SU-DHL-6 (cell line): ENCODE measurements around the gene DRC7.

ENCODE experiments used
- H2AFZ ChIP-seq: fragments of 200-600 bp; sonication (generic); 2 replicates; pipeline ENCODE4 v1.6.1; 2014; ENCODE audit warnings: low read depth, mild to moderate bottlenecking, moderate library complexity, mixed read lengths, antibody characterized with exemption, low read length; ENCODE audit not compliant: severe bottlenecking
- H3F3A ChIP-seq: fragments of 200-600 bp; shearing (Covaris generic); 2 replicates; pipeline ENCODE4 v1.6.0; 2016; ENCODE audit warnings: antibody characterized with exemption, mild to moderate bottlenecking; ENCODE audit not compliant: insufficient read depth
- H3K27ac ChIP-seq: fragments of 200-600 bp; sonication (generic); 2 replicates; pipeline ENCODE4 v1.5.1; 2016; ENCODE audit warnings: low read depth, mild to moderate bottlenecking, low read length, moderate library complexity, mixed read lengths
- H3K27me3 ChIP-seq: fragments of 200-600 bp; sonication (generic), shearing (Covaris generic); 2 replicates; pipeline ENCODE4 v1.6.0; 2014; ENCODE audit warnings: mild to moderate bottlenecking, low read length
- H3K36me3 ChIP-seq: fragments of 200-600 bp; sonication (generic); 2 replicates; pipeline ENCODE4 v1.6.1; 2014; ENCODE audit warnings: mild to moderate bottlenecking, low read length, mixed read lengths
- H3K4me2 ChIP-seq: fragments of 300-600, 200-600 bp; shearing (Covaris generic), sonication (generic); 2 replicates; pipeline ENCODE4 v1.6.0; 2014; ENCODE audit warnings: low read length, low read depth, mild to moderate bottlenecking; ENCODE audit not compliant: poor library complexity, severe bottlenecking
- H3K4me3 ChIP-seq: fragments of 200-600 bp; sonication (generic); 2 replicates; pipeline ENCODE4 v1.5.1; 2014; ENCODE audit warnings: antibody characterized with exemption, low read length, mild to moderate bottlenecking, mixed read lengths; ENCODE audit not compliant: insufficient read depth, poor library complexity, severe bottlenecking
- H3K79me2 ChIP-seq: fragments of 200-600 bp; sonication (generic); 2 replicates; pipeline ENCODE4 v1.6.1; 2014; ENCODE audit warnings: mild to moderate bottlenecking, low read length, moderate library complexity; ENCODE audit not compliant: insufficient read depth
- H3K9ac ChIP-seq: fragments of 200-600 bp; sonication (generic); 2 replicates; pipeline ENCODE4 v1.7.0; 2014; ENCODE audit warnings: mild to moderate bottlenecking, low read length
- H3K9me2 ChIP-seq: fragments of 200-600 bp; sonication (generic); replicated peaks from 2 replicates; pipeline ENCODE4 v1.6.1; 2014; ENCODE audit warnings: low read length; ENCODE audit not compliant: insufficient read depth
- H3K9me3 ChIP-seq: fragments of 200-600 bp; sonication (generic); 2 replicates; pipeline ENCODE4 v1.6.1; 2014; ENCODE audit warnings: low read length, mixed read lengths; ENCODE audit not compliant: insufficient read depth
- H4K20me1 ChIP-seq: fragments of 200-600 bp; sonication (generic); 2 replicates; pipeline ENCODE4 v1.6.1; 2014; ENCODE audit warnings: low read depth, mild to moderate bottlenecking, antibody characterized with exemption, low read length, moderate library complexity, mixed read lengths
- CTCF ChIP-seq: fragments of 200-600 bp; sonication (generic); IDR thresholded peaks from one replicate; pipeline ENCODE4 v1.5.1; 2017; ENCODE audit warnings: antibody characterized with exemption, mild to moderate bottlenecking, low read length, moderate library complexity; ENCODE audit not compliant: insufficient read depth, poor library complexity, severe bottlenecking
- EZH2phosphoT487 ChIP-seq: fragments of 200-600 bp; sonication (generic), shearing (Covaris generic); conservative IDR thresholded peaks from 2 replicates; pipeline ENCODE4 v1.6.1; 2018; ENCODE audit warnings: mild to moderate bottlenecking, antibody characterized with exemption, low read length, moderate library complexity, mixed read lengths

The DRC7 gene

GRCh38 chr16:57721356-57722209 lies 27.0 kb downstream of the DRC7 start:
- H3F3A ChIP-seq = no peaks in the 10 kb centered on the region
- no peaks in the 10 kb centered on the region for H3K79me2 ChIP-seq
- no peaks in the 10 kb centered on the region for H3K9me2 ChIP-seq
- H4K20me1 ChIP-seq = no peaks in the 10 kb centered on the region
- no peak overlapping the region for H3K4me3 ChIP-seq
- H3K27me3 ChIP-seq = no peaks in the 10 kb centered on the region
- H2AFZ ChIP-seq = no peak overlapping the region
- no peak overlapping the region for H3K27ac ChIP-seq
- no peaks in the 10 kb centered on the region for H3K9me3 ChIP-seq
- H3K4me2 ChIP-seq = no peak overlapping the region
- TF ChIP-seq EZH2phosphoT487 = no peak
- no peak for TF ChIP-seq CTCF
- no peak overlapping the region for H3K9ac ChIP-seq
- H3K36me3 ChIP-seq = no peaks in the 10 kb centered on the region

DNA sequence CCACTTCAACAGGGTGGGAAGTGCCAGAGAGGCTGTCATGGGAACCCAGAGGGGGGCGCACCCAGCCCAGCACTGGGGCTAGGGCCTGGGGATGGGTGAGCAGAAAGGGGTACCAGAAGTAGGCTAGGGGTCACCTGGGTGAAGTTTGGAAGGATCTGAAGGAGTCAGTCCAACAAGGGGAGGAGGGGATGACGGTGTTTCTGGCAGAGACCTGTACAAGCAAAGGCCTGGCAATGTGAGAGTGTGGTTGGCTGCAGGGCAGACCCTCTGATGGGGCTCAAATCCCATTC lies 27.5 kb downstream of the DRC7 start:
- no peak overlapping the region for H2AFZ ChIP-seq
- H3K4me2 ChIP-seq = no peak overlapping the region
- H3K27ac ChIP-seq = no peak overlapping the region
- H3K4me3 ChIP-seq = no peak overlapping the region
- H3K9me3 ChIP-seq = no peaks in the 10 kb centered on the region
- H3K27me3 ChIP-seq = no peaks in the 10 kb centered on the region
- no peaks in the 10 kb centered on the region for H4K20me1 ChIP-seq
- no peaks in the 10 kb centered on the region for H3F3A ChIP-seq
- no peaks in the 10 kb centered on the region for H3K9me2 ChIP-seq
- H3K9ac ChIP-seq = no peak overlapping the region
- H3K36me3 ChIP-seq = no peaks in the 10 kb centered on the region
- no peaks in the 10 kb centered on the region for H3K79me2 ChIP-seq
- TF ChIP-seq CTCF = no peak
- TF ChIP-seq EZH2phosphoT487 = no peak

DNA sequence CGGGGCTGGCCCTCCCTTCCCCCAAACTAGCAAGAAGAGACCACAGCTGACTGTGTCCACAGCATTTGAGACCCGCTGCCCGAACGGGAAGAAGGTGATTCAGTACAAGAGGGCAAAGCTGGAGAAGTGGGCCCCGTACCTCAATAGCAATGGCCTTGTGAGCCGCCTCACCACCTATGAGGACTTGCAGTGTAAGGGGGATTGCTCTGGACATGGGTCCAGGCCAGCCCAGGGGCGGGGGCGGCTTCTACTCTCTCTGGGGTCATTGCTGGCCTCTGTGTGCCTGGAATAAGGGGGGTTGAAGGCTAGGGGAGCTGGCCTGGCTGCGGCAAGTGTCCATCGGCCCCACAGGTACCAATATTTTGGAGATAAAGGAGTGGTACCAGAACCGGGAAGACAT lies 28.0 kb downstream of the DRC7 start:
- Histone ChIP-seq H3K27ac (no peak overlapping the region), H3F3A (no peaks in the 10 kb centered on the region), H3K36me3 (no peaks in the 10 kb centered on the region), H3K27me3 (no peaks in the 10 kb centered on the region), H3K9me2 (no peaks in the 10 kb centered on the region), H3K9me3 (no peaks in the 10 kb centered on the region), H3K4me2 (no peak overlapping the region), H3K9ac (no peak overlapping the region), H2AFZ (no peak overlapping the region), H3K79me2 (no peaks in the 10 kb centered on the region), H4K20me1 (no peaks in the 10 kb centered on the region), H3K4me3 (no peak overlapping the region)
- TF ChIP-seq EZH2phosphoT487 = no peak
- no peak for TF ChIP-seq CTCF
